BLaER1 treated with 17β-estradiol and CSF1 and Interleukin-3, amounts not matched to agents 10 nM and 100 nM (cell line): ENCODE data around the gene SH3TC1.

Source experiments
- H3K27ac ChIP-seq, 11 experiments: shearing (Covaris generic); formaldehyde crosslinking; 2 replicates each; pipeline ENCODE4 v1.8.1; 2022
- H3K27me3 ChIP-seq, 11 experiments: shearing (Covaris generic); formaldehyde crosslinking; 2 replicates each; pipeline ENCODE4 v1.8.1; 2022
- H3K36me3 ChIP-seq, 11 experiments: shearing (Covaris generic); formaldehyde crosslinking; 2 replicates each; pipeline ENCODE4 v1.8.1; 2022
- H3K4me1 ChIP-seq, 10 experiments: shearing (Covaris generic); formaldehyde crosslinking; 2 replicates each; pipeline ENCODE4 v1.8.1; 2022
- H3K4me2 ChIP-seq, 11 experiments: shearing (Covaris generic); formaldehyde crosslinking; 2 replicates each; pipeline ENCODE4 v1.8.1; 2022
- H3K4me3 ChIP-seq, 10 experiments: shearing (Covaris generic); formaldehyde crosslinking; 2 replicates each; pipeline ENCODE4 v1.8.1; 2022
- H3K9ac ChIP-seq, 11 experiments: shearing (Covaris generic); formaldehyde crosslinking; 2 replicates each; pipeline ENCODE4 v1.8.1; 2022
- H3K9me3 ChIP-seq, 11 experiments: shearing (Covaris generic); formaldehyde crosslinking; replicated peaks in 1 of 11; 2 replicates each; pipeline ENCODE4 v1.8.1; 2022
- H4K20me1 ChIP-seq, 11 experiments: shearing (Covaris generic); formaldehyde crosslinking; 2 replicates each; pipeline ENCODE4 v1.8.1; 2022
- Cebpa-rat ChIP-seq, 11 experiments: shearing (Covaris generic); IDR thresholded peaks; 2 replicates each; pipeline ENCODE4 v1.8.1; 2022

Gene SH3TC1

GRCh38 chr4:8274066-8274652, 75.1 kb downstream of the SH3TC1 start:
- H3K9ac ChIP-seq = peak overlapping the region in 8 of 11 experiments; percentile 22 to 90 (median 82); a peak in 13 of 22 replicates
- peaks cover 0 to 16% (median 0%) of the 10 kb centered on the region in 11 experiments; a peak in 2 of 22 replicates for H3K36me3 ChIP-seq
- peak overlapping the region in 4 of 10 experiments; percentile 0 to 89 (median 63); a peak in 6 of 20 replicates for H3K4me3 ChIP-seq
- peaks cover 0 to 46% (median 0%) of the 10 kb centered on the region in 11 experiments; a peak in 11 of 22 replicates for H3K27me3 ChIP-seq
- H3K4me2 ChIP-seq = peak overlapping the region; percentile 83 to 100 (median 99)
- H3K9me3 ChIP-seq = no peaks in the 10 kb centered on the region
- TF ChIP-seq Cebpa-rat (IDR thresholded peaks at IDR 0.05) = no peak
- H3K27ac ChIP-seq = peak overlapping the region in 7 of 11 experiments; percentile 18 to 82 (median 73); a peak in 13 of 22 replicates
- H3K4me1 ChIP-seq = peaks cover 75 to 100% (median 98%) of the 10 kb centered on the region in 10 experiments
- H4K20me1 ChIP-seq = peaks cover 0 to 93% (median 37%) of the 10 kb centered on the region in 11 experiments; a peak in 15 of 22 replicates

- H3K27ac ChIP-seq = peak overlapping the region in 8 of 11 experiments; percentile 3 to 82 (median 74); a peak in 14 of 22 replicates
- H3K4me1 ChIP-seq = peaks cover 80 to 100% (median 99%) of the 10 kb centered on the region in 10 experiments
- H3K4me3 ChIP-seq = peak overlapping the region in 6 of 10 experiments; percentile 4 to 89 (median 32); a peak in 7 of 20 replicates
- H3K36me3 ChIP-seq = peaks cover 0 to 16% (median 0%) of the 10 kb centered on the region in 11 experiments; a peak in 2 of 22 replicates
- no peaks in the 10 kb centered on the region for H3K9me3 ChIP-seq
- peak overlapping the region; percentile 83 to 100 (median 99) for H3K4me2 ChIP-seq
- TF ChIP-seq Cebpa-rat (IDR thresholded peaks at IDR 0.05) = peak in 6 of 11 experiments; percentile 14 to 76 (median 47); a peak in 4 of 22 replicates
- peaks cover 0 to 98% (median 37%) of the 10 kb centered on the region in 11 experiments; a peak in 15 of 22 replicates for H4K20me1 ChIP-seq
- H3K9ac ChIP-seq = peak overlapping the region in 8 of 11 experiments; percentile 39 to 90 (median 82); a peak in 16 of 22 replicates
- H3K27me3 ChIP-seq = peaks cover 0 to 40% (median 0%) of the 10 kb centered on the region in 11 experiments; a peak in 9 of 22 replicates
These were observed 75.9 kb downstream of the SH3TC1 start for GRCh38 chr4:8274765-8275547.

GRCh38 chr4:8275548-8275910, 76.4 kb downstream of the SH3TC1 start:
- peaks cover 0 to 16% (median 0%) of the 10 kb centered on the region in 11 experiments; a peak in 2 of 22 replicates for H3K36me3 ChIP-seq
- no peak for TF ChIP-seq Cebpa-rat (IDR thresholded peaks at IDR 0.05)
- H3K4me2 ChIP-seq = peak overlapping the region; percentile 83 to 100 (median 99)
- peak overlapping the region in 8 of 11 experiments; percentile 3 to 82 (median 74); a peak in 15 of 22 replicates for H3K27ac ChIP-seq
- H3K4me1 ChIP-seq = peaks cover 85 to 100% (median 100%) of the 10 kb centered on the region in 10 experiments
- H3K27me3 ChIP-seq = peaks cover 0 to 40% (median 0%) of the 10 kb centered on the region in 11 experiments; a peak in 6 of 22 replicates
- peak overlapping the region in 6 of 10 experiments; percentile 4 to 89 (median 32); a peak in 7 of 20 replicates for H3K4me3 ChIP-seq
- peaks cover 0 to 98% (median 37%) of the 10 kb centered on the region in 11 experiments; a peak in 15 of 22 replicates for H4K20me1 ChIP-seq
- peak overlapping the region in 8 of 11 experiments; percentile 39 to 90 (median 71); a peak in 16 of 22 replicates for H3K9ac ChIP-seq
- H3K9me3 ChIP-seq = no peaks in the 10 kb centered on the region

GRCh38 chr4:8276358-8277240, 77.5 kb downstream of the SH3TC1 start:
- Histone ChIP-seq H3K4me3 (peak overlapping the region in 3 of 10 experiments; percentile 30 to 89 (median 84); a peak in 7 of 20 replicates), H4K20me1 (peaks cover 0 to 98% (median 32%) of the 10 kb centered on the region in 11 experiments; a peak in 15 of 22 replicates), H3K4me1 (peaks cover 93 to 100% (median 100%) of the 10 kb centered on the region in 10 experiments), H3K27me3 (peaks cover 0 to 46% (median 0%) of the 10 kb centered on the region in 11 experiments; a peak in 5 of 22 replicates), H3K9ac (peak overlapping the region in 8 of 11 experiments; percentile 16 to 90 (median 68); a peak in 15 of 22 replicates), H3K27ac (peak overlapping the region in 8 of 11 experiments; percentile 13 to 82 (median 69); a peak in 13 of 22 replicates), H3K36me3 (peaks cover 0 to 16% (median 0%) of the 10 kb centered on the region in 11 experiments; a peak in 2 of 22 replicates), H3K4me2 (peak overlapping the region; percentile 83 to 100 (median 99)), H3K9me3 (no peaks in the 10 kb centered on the region)
- no peak for TF ChIP-seq Cebpa-rat (IDR thresholded peaks at IDR 0.05)

- peak overlapping the region; percentile 83 to 100 (median 99) for H3K4me2 ChIP-seq
- peaks cover 0 to 54% (median 0%) of the 10 kb centered on the region in 11 experiments; a peak in 5 of 22 replicates for H3K27me3 ChIP-seq
- peaks cover 0 to 98% (median 32%) of the 10 kb centered on the region in 11 experiments; a peak in 15 of 22 replicates for H4K20me1 ChIP-seq
- no peaks in the 10 kb centered on the region for H3K9me3 ChIP-seq
- peak overlapping the region in 8 of 11 experiments; percentile 12 to 82 (median 69); a peak in 13 of 22 replicates for H3K27ac ChIP-seq
- peak overlapping the region in 3 of 10 experiments; percentile 30 to 89 (median 84); a peak in 6 of 20 replicates for H3K4me3 ChIP-seq
- peaks cover 0 to 21% (median 0%) of the 10 kb centered on the region in 11 experiments; a peak in 3 of 22 replicates for H3K36me3 ChIP-seq
- TF ChIP-seq Cebpa-rat (IDR thresholded peaks at IDR 0.05) = no peak
- H3K9ac ChIP-seq = peak overlapping the region in 6 of 11 experiments; percentile 52 to 90 (median 86); a peak in 12 of 22 replicates
- H3K4me1 ChIP-seq = peaks cover 93 to 100% (median 100%) of the 10 kb centered on the region in 10 experiments
These were observed 78.4 kb downstream of the SH3TC1 start for GRCh38 chr4:8277356-8278008.

- Histone ChIP-seq H3K27ac (peak overlapping the region in 8 of 11 experiments; percentile 60 to 82 (median 69); a peak in 16 of 22 replicates), H3K4me3 (peak overlapping the region in 2 of 10 experiments; percentile 16 to 53; a peak in 2 of 20 replicates), H3K9ac (peak overlapping the region in 8 of 11 experiments; percentile 41 to 90 (median 68); a peak in 14 of 22 replicates), H3K4me2 (peak overlapping the region; percentile 83 to 100 (median 99)), H4K20me1 (peaks cover 0 to 98% (median 35%) of the 10 kb centered on the region in 11 experiments; a peak in 15 of 22 replicates), H3K36me3 (peaks cover 0 to 22% (median 0%) of the 10 kb centered on the region in 11 experiments; a peak in 3 of 22 replicates), H3K4me1 (peaks cover 93 to 100% (median 100%) of the 10 kb centered on the region in 10 experiments), H3K27me3 (peaks cover 0 to 60% (median 0%) of the 10 kb centered on the region in 11 experiments; a peak in 5 of 22 replicates), H3K9me3 (no peaks in the 10 kb centered on the region)
- TF ChIP-seq Cebpa-rat (IDR thresholded peaks at IDR 0.05) = no peak
These were observed 78.9 kb downstream of the SH3TC1 start for GRCh38 chr4:8278009-8278395.
